Ovary (tissue), 3 donors: Measurements from ENCODE around the gene ALX1.

ENCODE experiments used
- EP300 ChIP-seq: sonication (generic); formaldehyde crosslinking; IDR thresholded peaks from one replicate; pipeline ENCODE4 v1.6.1; 2017; ENCODE audit warnings: antibody characterized with exemption
- TF ChIP-seq, protein P1 (sequence below), 3 donors: fragments of 450-650 bp in 2 of 3; fragments of 200-600 bp in 1 of 3; IDR thresholded peaks; one replicate each; pipeline versions ENCODE4 v1.5.1 to v1.8.0; 2016 to 2022; ENCODE audit warnings: antibody characterized with exemption in 3 of 3, mild to moderate bottlenecking in 1 of 3
- donor health status: DM: no; HTN: no; CAD: no.

DNA sequence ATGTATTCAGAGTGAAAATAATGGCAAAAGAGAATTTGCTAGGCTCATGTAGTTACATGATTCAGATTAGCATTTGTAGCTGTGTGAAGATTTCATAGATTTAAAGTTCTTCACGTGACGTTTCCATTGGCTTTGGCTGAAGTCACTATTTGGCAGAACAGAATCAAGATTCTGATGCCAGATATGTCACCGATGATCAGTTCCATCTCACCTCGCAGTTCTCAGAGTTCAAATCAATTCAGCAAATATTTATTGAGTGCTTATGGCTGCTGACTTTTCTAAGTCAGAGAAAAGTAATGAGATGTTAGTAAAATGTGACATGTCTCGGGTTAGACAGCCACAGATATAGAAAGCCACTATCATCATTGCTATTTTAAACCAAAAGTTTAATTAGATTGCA is 28.4 kb downstream of the ALX1 start:
- TF ChIP-seq, protein P1, sequence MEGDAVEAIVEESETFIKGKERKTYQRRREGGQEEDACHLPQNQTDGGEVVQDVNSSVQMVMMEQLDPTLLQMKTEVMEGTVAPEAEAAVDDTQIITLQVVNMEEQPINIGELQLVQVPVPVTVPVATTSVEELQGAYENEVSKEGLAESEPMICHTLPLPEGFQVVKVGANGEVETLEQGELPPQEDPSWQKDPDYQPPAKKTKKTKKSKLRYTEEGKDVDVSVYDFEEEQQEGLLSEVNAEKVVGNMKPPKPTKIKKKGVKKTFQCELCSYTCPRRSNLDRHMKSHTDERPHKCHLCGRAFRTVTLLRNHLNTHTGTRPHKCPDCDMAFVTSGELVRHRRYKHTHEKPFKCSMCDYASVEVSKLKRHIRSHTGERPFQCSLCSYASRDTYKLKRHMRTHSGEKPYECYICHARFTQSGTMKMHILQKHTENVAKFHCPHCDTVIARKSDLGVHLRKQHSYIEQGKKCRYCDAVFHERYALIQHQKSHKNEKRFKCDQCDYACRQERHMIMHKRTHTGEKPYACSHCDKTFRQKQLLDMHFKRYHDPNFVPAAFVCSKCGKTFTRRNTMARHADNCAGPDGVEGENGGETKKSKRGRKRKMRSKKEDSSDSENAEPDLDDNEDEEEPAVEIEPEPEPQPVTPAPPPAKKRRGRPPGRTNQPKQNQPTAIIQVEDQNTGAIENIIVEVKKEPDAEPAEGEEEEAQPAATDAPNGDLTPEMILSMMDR (IDR thresholded peaks at IDR 0.05): no peak
- TF ChIP-seq EP300: no peak
